MCF 10A (cell line): ENCODE results near the gene PTBP2. TPM values are rescaled to one million over a fixed set of nuclear protein-coding genes. Genes with fewer than 3 reads are reported as not detected.
"Not testable (repeated sequence)": the region's sequence is repeated elsewhere in the genome, so short reads cannot be mapped to it uniquely, and the experiment has no call there.

Source experiments
- BruUV-seq: library from RNA; stranded (reverse); fragments of 400-500 nt; replicated peaks from 2 replicates; lab custom pipeline; 2021; lab: Mats Ljungman, UMichigan
- CTCF ChIA-PET: fragments of 300-600 bp; sonication (Branson Sonifier 250); formaldehyde crosslinking; extraction: SDS; loops from one replicate; lab custom pipeline; 2021; ENCODE audit warnings: antibody characterized with exemption, inconsistent platforms; lab: Yijun Ruan, JAX
- POLR2A ChIA-PET: fragments of 300-600, 350-650 bp; sonication (Branson Sonifier 250); formaldehyde crosslinking; extraction: SDS; loops from one replicate; lab custom pipeline; 2020; ENCODE audit warnings: antibody characterized with exemption, inconsistent platforms; lab: Yijun Ruan, JAX
- DNase-seq: peaks from one replicate; pipeline ENCODE4 v3.0.0-alpha.2; 2018; ENCODE audit not compliant: unreplicated experiment
- H3K27ac Mint-ChIP-seq: one replicate; pipeline ENCODE4 v1.8.0; 2022; ENCODE audit warnings: mild to moderate bottlenecking, low read depth, mixed read lengths; ENCODE audit not compliant: unreplicated experiment
- H3K27me3 Mint-ChIP-seq: one replicate; pipeline ENCODE4 v1.8.0; 2022; ENCODE audit warnings: mixed read lengths; ENCODE audit not compliant: insufficient read depth, unreplicated experiment
- H3K36me3 Mint-ChIP-seq: one replicate; pipeline ENCODE4 v1.8.0; 2022; ENCODE audit warnings: mild to moderate bottlenecking, moderate library complexity, mixed read lengths; ENCODE audit not compliant: insufficient read depth, unreplicated experiment
- H3K4me1 Mint-ChIP-seq: one replicate; pipeline ENCODE4 v1.8.0; 2022; ENCODE audit warnings: mixed read lengths; ENCODE audit not compliant: insufficient read depth, unreplicated experiment
- H3K4me3 Mint-ChIP-seq: one replicate; pipeline ENCODE4 v1.8.0; 2022; ENCODE audit warnings: mild to moderate bottlenecking, moderate library complexity, mixed read lengths; ENCODE audit not compliant: unreplicated experiment
- H3K9me3 Mint-ChIP-seq: one replicate; pipeline ENCODE4 v1.8.0; 2022; ENCODE audit warnings: mixed read lengths; ENCODE audit not compliant: unreplicated experiment
- intact Hi-C: fragments of 100-400 bp; cut with micrococcal nuclease; formaldehyde crosslinking; loops from 2 replicates; pipeline ENCODE4 v1.14.1; 2022
- total RNA-seq: library from RNA; stranded (reverse); gene quantifications from 2 replicates; pipeline ENCODE4 v1.2.3, GENCODE V29; 2022
- TF ChIP-seq, protein P1 (sequence below): fragments of 200-600 bp; IDR thresholded peaks from one replicate; pipeline ENCODE4 v1.8.0; 2022; ENCODE audit warnings: antibody characterized with exemption, mild to moderate bottlenecking; ENCODE audit not compliant: unreplicated experiment

PTBP2 gene
- total RNA-seq, 1 experiment from 2014 or later, result 17.3 TPM

DNA sequence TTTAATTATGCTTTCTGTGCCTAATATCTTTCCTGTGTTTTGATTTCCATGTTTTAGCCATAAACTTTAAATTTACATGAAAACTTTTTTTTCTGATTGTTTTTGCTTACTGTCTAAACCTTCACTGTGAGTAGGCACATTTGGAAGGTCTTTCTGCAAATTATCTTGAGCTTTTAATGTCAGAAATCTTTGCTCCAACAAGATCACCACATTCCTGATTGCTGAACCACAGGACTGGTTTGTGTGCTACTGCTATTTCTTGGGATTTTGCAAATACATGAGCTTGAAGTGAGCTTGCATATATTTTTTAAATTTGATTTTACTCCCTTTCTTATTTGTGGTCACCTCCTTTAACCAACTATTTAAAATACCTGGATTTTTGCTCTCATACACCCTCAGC lies 61.3 kb downstream of the PTBP2 start:
- Mint-ChIP-seq H3K9me3 (no peaks in the 10 kb centered on the region), H3K4me1 (no peaks in the 10 kb centered on the region), H3K36me3 (peaks cover 44% of the 10 kb centered on the region), H3K27ac (no peak overlapping the region), H3K4me3 (no peak overlapping the region), H3K27me3 (no peaks in the 10 kb centered on the region)
- ChIA-PET CTCF (no interaction called here), POLR2A (interaction anchor here (0.6 to 1.1 kb wide), 2 partner anchors 10 to 61 kb away, joined by 3 read pairs; partner anchors contain the start of gene PTBP2)
- TF ChIP-seq, protein P1, sequence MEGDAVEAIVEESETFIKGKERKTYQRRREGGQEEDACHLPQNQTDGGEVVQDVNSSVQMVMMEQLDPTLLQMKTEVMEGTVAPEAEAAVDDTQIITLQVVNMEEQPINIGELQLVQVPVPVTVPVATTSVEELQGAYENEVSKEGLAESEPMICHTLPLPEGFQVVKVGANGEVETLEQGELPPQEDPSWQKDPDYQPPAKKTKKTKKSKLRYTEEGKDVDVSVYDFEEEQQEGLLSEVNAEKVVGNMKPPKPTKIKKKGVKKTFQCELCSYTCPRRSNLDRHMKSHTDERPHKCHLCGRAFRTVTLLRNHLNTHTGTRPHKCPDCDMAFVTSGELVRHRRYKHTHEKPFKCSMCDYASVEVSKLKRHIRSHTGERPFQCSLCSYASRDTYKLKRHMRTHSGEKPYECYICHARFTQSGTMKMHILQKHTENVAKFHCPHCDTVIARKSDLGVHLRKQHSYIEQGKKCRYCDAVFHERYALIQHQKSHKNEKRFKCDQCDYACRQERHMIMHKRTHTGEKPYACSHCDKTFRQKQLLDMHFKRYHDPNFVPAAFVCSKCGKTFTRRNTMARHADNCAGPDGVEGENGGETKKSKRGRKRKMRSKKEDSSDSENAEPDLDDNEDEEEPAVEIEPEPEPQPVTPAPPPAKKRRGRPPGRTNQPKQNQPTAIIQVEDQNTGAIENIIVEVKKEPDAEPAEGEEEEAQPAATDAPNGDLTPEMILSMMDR, result no peak
- intact Hi-C loops, result no loop called here
- no peak for DNase-seq
- no TSS peak for BruUV-seq

- BruUV-seq, result no TSS peak
- Mint-ChIP-seq H3K4me1 (no peaks in the 10 kb centered on the region), H3K27ac (no peak overlapping the region), H3K9me3 (no peaks in the 10 kb centered on the region), H3K36me3 (peaks cover 49% of the 10 kb centered on the region), H3K27me3 (no peaks in the 10 kb centered on the region), H3K4me3 (no peak overlapping the region)
- TF ChIP-seq, protein P1, result no peak
- ChIA-PET CTCF (interaction anchor here (0.7 kb wide), 1 partner anchor 862 kb away, joined by 3 read pairs; no protein-coding TSS in a partner anchor), POLR2A (interaction anchor here (0.6 kb wide), 1 partner anchor 10 kb away, joined by 3 read pairs; no protein-coding TSS in a partner anchor)
- no peak for DNase-seq
- intact Hi-C loops, result no loop called here
Observed at GRCh38 chr1:96790599-96790998, 69.0 kb downstream of the PTBP2 start.

DNA sequence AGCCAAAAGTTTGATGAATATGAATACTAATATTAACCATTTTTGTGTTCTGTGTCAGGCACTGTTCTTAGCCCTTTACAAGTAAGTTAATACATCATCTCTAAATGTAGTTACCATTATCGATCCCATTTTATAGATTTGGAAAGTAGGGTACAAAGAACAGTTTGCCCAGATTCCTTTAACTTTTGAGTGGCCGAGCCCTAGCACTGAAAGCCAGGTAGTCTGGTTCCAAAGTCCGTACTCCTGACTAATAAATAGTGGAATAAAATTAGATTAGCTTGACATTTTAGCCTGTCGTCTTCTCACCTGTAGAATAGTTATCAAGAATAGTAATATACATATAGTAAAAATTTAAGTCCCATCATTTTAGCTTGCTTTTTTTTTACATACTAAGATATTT lies 70.6 kb downstream of the PTBP2 start:
- Mint-ChIP-seq H3K27ac (no peak overlapping the region), H3K27me3 (no peaks in the 10 kb centered on the region), H3K4me3 (no peak overlapping the region), H3K9me3 (peaks cover 10% of the 10 kb centered on the region), H3K4me1 (no peaks in the 10 kb centered on the region), H3K36me3 (peaks cover 32% of the 10 kb centered on the region)
- POLR2A ChIA-PET, result interaction anchor here (1.0 to 1.1 kb wide), 2 partner anchors 18 to 669 kb away, joined by 3 to 4 read pairs; no protein-coding TSS in a partner anchor
- TF ChIP-seq, protein P1, result no peak
- no TSS peak for BruUV-seq
- intact Hi-C loops, result no loop called here
- CTCF ChIA-PET, result interaction anchor here (0.7 kb wide), 1 partner anchor 1667 kb away, joined by 3 read pairs; no protein-coding TSS in a partner anchor
- DNase-seq, result no peak

GRCh38 chr1:96801696-96802095 lies 80.1 kb downstream of the PTBP2 start:
- H3K9me3 Mint-ChIP-seq, intact Hi-C loops: not testable (repeated sequence)
- CTCF ChIA-PET, result interaction anchor here (0.7 kb wide), 1 partner anchor 1541 kb away, joined by 4 read pairs; no protein-coding TSS in a partner anchor

More at GRCh38 chr1:96801696-96802095, 80.1 kb downstream of the PTBP2 start:
- DNase-seq, H3K4me3 Mint-ChIP-seq, H3K27me3 Mint-ChIP-seq, POLR2A ChIA-PET, BruUV-seq, H3K27ac Mint-ChIP-seq, H3K4me1 Mint-ChIP-seq: not testable (repeated sequence)
- H3K36me3 Mint-ChIP-seq, result peaks cover 28% of the 10 kb centered on the region
